GM23248 (cell line): ENCODE measurements around the gene GTF2A2. TPM values are rescaled to one million over a fixed set of nuclear protein-coding genes. Genes with fewer than 3 reads are reported as not detected.
A peak's percentile ranks its signal among the peaks of the same experiment; 100 is the strongest.

Experiments used
- DNase-seq: peaks from one replicate; pipeline ENCODE4 v3.0.0-alpha.2; 2015
- H2AFZ ChIP-seq: fragments of 200-600 bp; sonication (generic); 2 replicates; pipeline ENCODE4 v1.6.1; 2016; ENCODE audit warnings: antibody characterized with exemption
- H3F3A ChIP-seq: fragments of 200-600 bp; sonication (generic); 2 replicates; pipeline ENCODE4 v1.6.1; 2016; ENCODE audit warnings: mild to moderate bottlenecking, antibody characterized with exemption, mixed run types; ENCODE audit not compliant: insufficient read depth
- H3K27ac ChIP-seq: fragments of 200-600 bp; sonication (generic); 2 replicates; pipeline ENCODE4 v1.5.1; 2016; ENCODE audit warnings: mild to moderate bottlenecking
- H3K27me3 ChIP-seq: fragments of 200-600 bp; sonication (generic); replicated peaks from 2 replicates; pipeline ENCODE4 v1.6.1; 2016; ENCODE audit warnings: mild to moderate bottlenecking; ENCODE audit not compliant: insufficient read depth
- H3K36me3 ChIP-seq: fragments of 200-600 bp; sonication (generic); 2 replicates; pipeline ENCODE4 v1.6.1; 2016; ENCODE audit warnings: low read depth, mild to moderate bottlenecking
- H3K4me1 ChIP-seq: fragments of 200-600 bp; sonication (generic); 2 replicates; pipeline ENCODE4 v1.6.1; 2016; ENCODE audit warnings: mild to moderate bottlenecking; ENCODE audit not compliant: insufficient read depth
- H3K4me2 ChIP-seq: fragments of 200-600 bp; sonication (generic); one replicate; pipeline ENCODE4 v1.6.1; 2016; ENCODE audit warnings: mild to moderate bottlenecking; ENCODE audit not compliant: unreplicated experiment
- H3K4me3 ChIP-seq: fragments of 200-600 bp; sonication (generic); 2 replicates; pipeline ENCODE4 v1.5.1; 2016; ENCODE audit warnings: mild to moderate bottlenecking
- H3K79me2 ChIP-seq: fragments of 200-600 bp; sonication (generic); 2 replicates; pipeline ENCODE4 v1.6.1; 2016; ENCODE audit warnings: mild to moderate bottlenecking; ENCODE audit not compliant: insufficient read depth
- H3K9ac ChIP-seq: fragments of 200-600 bp; sonication (generic); 2 replicates; pipeline ENCODE4 v1.6.1; 2016; ENCODE audit warnings: mild to moderate bottlenecking
- H3K9me2 ChIP-seq: fragments of 200-600 bp; sonication (generic); 2 replicates; pipeline ENCODE4 v1.6.1; 2016; ENCODE audit warnings: mixed run types, mild to moderate bottlenecking, moderate library complexity; ENCODE audit not compliant: insufficient read depth
- H3K9me3 ChIP-seq: fragments of 200-600 bp; sonication (generic); one replicate; pipeline ENCODE4 v1.6.1; 2017; ENCODE audit warnings: low read depth
- H4K20me1 ChIP-seq: fragments of 200-600 bp; sonication (generic); 2 replicates; pipeline ENCODE4 v1.6.0; 2016; ENCODE audit not compliant: insufficient read depth
- EZH2 ChIP-seq: fragments of 200-600 bp; sonication (generic); IDR thresholded peaks from 2 replicates; pipeline ENCODE4 v1.6.1; 2018; ENCODE audit warnings: antibody characterized with exemption, mild to moderate bottlenecking; ENCODE audit not compliant: insufficient read depth, poor library complexity, severe bottlenecking
- EZH2phosphoT487 ChIP-seq: fragments of 200-600 bp; sonication (generic); IDR thresholded peaks from 2 replicates; pipeline ENCODE4 v1.6.1; 2018; ENCODE audit warnings: antibody characterized with exemption, moderate library complexity, mild to moderate bottlenecking, low read depth; ENCODE audit not compliant: insufficient read depth
- WGBS, 2 experiments: methylation state at CpG; one replicate each; pipeline ENCODE4 v1.1.6; 2015 to 2017; ENCODE audit warnings: low lambda C conversion rate in 2 of 2, low coverage in 1 of 2; ENCODE audit errors: missing lambda C conversion rate in 2 of 2; 5-methylcytosine and 5-hydroxymethylcytosine counted together
- in situ Hi-C: fragments of 300-500 bp; cut with MboI; formaldehyde crosslinking; loops from 2 replicates; pipeline ENCODE4 v1.15.0; 2020
- polyA plus RNA-seq: library from polyadenylated mRNA; unstranded; fragments of >200 nt; fragmentation: Nextera tagmentation; extraction: Ambion mirVana; gene quantifications from 2 replicates; pipeline ENCODE4 v1.2.1, GENCODE V29; 2016
- total RNA-seq: library from RNA; depleted of rRNA; stranded (reverse); fragments of >200 nt; shearing (Covaris generic); gene quantifications from 2 replicates; pipeline ENCODE4 v1.2.3, GENCODE V29; 2014

GTF2A2 gene
- total and polyA plus RNA-seq, 2 experiments from 2014 or later, result 30.8 to 247 TPM

- WGBS, 2 experiments, result 59 to 69% methylated on average over 8 of the region's 8 CpGs
- Histone ChIP-seq H3K27ac (no peak within 1 kb of the TSS), H2AFZ (no peak within 1 kb of the TSS), H3K9me2 (no peaks in the 10 kb centered on the region), H3K9me3 (no peaks in the 10 kb centered on the region), H3F3A (no peaks in the 10 kb centered on the region), H3K9ac (no peak within 1 kb of the TSS), H4K20me1 (no peaks in the 10 kb centered on the region), H3K4me3 (no peak within 1 kb of the TSS), H3K27me3 (peaks cover 12% of the 10 kb centered on the region), H3K79me2 (no peaks in the 10 kb centered on the region), H3K4me2 (no peak within 1 kb of the TSS), H3K36me3 (no peaks in the 10 kb centered on the region), H3K4me1 (no peaks in the 10 kb centered on the region)
- in situ Hi-C loops, result no loop called here
- peak; percentile 70 for DNase-seq
- no peak for TF ChIP-seq EZH2
- no peak for TF ChIP-seq EZH2phosphoT487
Measured at GRCh38 chr15:59611276-59612260, 45.7 kb downstream of the GTF2A2 start, which contains the start of gene GCNT3. Gene GCNT3 (plus strand): TSS chr15:59611783. CDS start chr15:59618239, 6,456 bp downstream.

GRCh38 chr15:59609730-59610712 lies 47.3 kb downstream of the GTF2A2 start:
- Histone ChIP-seq H3K4me2 (no peak overlapping the region), H4K20me1 (no peaks in the 10 kb centered on the region), H3K9ac (no peak overlapping the region), H3K9me2 (no peaks in the 10 kb centered on the region), H2AFZ (no peak overlapping the region), H3K79me2 (no peaks in the 10 kb centered on the region), H3F3A (no peaks in the 10 kb centered on the region), H3K27me3 (peaks cover 4% of the 10 kb centered on the region; the same call in 1 of the 2 replicates), H3K9me3 (no peaks in the 10 kb centered on the region), H3K27ac (no peak overlapping the region), H3K4me1 (no peaks in the 10 kb centered on the region), H3K36me3 (no peaks in the 10 kb centered on the region), H3K4me3 (no peak overlapping the region)
- WGBS, 2 experiments, result 66 to 71% methylated on average over 7 of the region's 7 CpGs
- in situ Hi-C loops, result no loop called here
- TF ChIP-seq EZH2phosphoT487 (no peak), EZH2 (no peak)
- peak; percentile 8 for DNase-seq

- Histone ChIP-seq H3K9me3 (no peaks in the 10 kb centered on the region), H2AFZ (no peak overlapping the region), H3K9ac (no peak overlapping the region), H3K79me2 (no peaks in the 10 kb centered on the region), H3K27ac (no peak overlapping the region), H3K9me2 (no peaks in the 10 kb centered on the region), H3K27me3 (peaks cover 4% of the 10 kb centered on the region; the same call in 1 of the 2 replicates), H4K20me1 (no peaks in the 10 kb centered on the region), H3K4me2 (no peak overlapping the region), H3K4me1 (no peaks in the 10 kb centered on the region), H3F3A (no peaks in the 10 kb centered on the region), H3K4me3 (no peak overlapping the region), H3K36me3 (no peaks in the 10 kb centered on the region)
- no peak for DNase-seq
- TF ChIP-seq EZH2phosphoT487 (no peak), EZH2 (no peak)
- 49 to 51% methylated on average over 5 of the region's 5 CpGs for WGBS, 2 experiments
- in situ Hi-C loops, result no loop called here
Measured at GRCh38 chr15:59605994-59606393, 51.3 kb downstream of the GTF2A2 start.

- H3K36me3 ChIP-seq, result no peaks in the 10 kb centered on the region
- no peak overlapping the region for H3K27ac ChIP-seq
- no peaks in the 10 kb centered on the region for H3K79me2 ChIP-seq
- no peak for TF ChIP-seq EZH2phosphoT487
- TF ChIP-seq EZH2, result no peak
- WGBS, 2 experiments, result 71 to 82% methylated on average over 2 of the region's 2 CpGs
- peaks cover 15% of the 10 kb centered on the region for H3K4me1 ChIP-seq
- no peaks in the 10 kb centered on the region; the same call in 1 of the 2 replicates for H3K27me3 ChIP-seq
- H3K4me2 ChIP-seq, result no peak overlapping the region
- H3K9me2 ChIP-seq, result no peaks in the 10 kb centered on the region
- DNase-seq, result no peak
- H4K20me1 ChIP-seq, result no peaks in the 10 kb centered on the region
- no peak overlapping the region for H2AFZ ChIP-seq
- H3K4me3 ChIP-seq, result no peak overlapping the region
- no peak overlapping the region for H3K9ac ChIP-seq
- H3F3A ChIP-seq, result peaks cover 20% of the 10 kb centered on the region
- H3K9me3 ChIP-seq, result no peaks in the 10 kb centered on the region
- in situ Hi-C loops, result no loop called here
Measured at GRCh38 chr15:59598461-59598860, 58.9 kb downstream of the GTF2A2 start.
